Measurements from ENCODE around the gene CC2D2B. TPM values are rescaled to one million over a fixed set of nuclear protein-coding genes. Genes with fewer than 3 reads are reported as not detected.

The CC2D2B gene
- polyA plus RNA-seq, 3 donors = 0.08 to 1.8 TPM; not detected in 1

GRCh38 chr10:96041146-96041545, 133.4 kb downstream of the CC2D2B start:
- no peak overlapping the region for H3K27ac Mint-ChIP-seq
- H3K79me2 ChIP-seq (ENCODE audit: insufficient read depth, low read length) = peaks cover 28% of the 10 kb centered on the region
- no peak overlapping the region for H3K9ac ChIP-seq (ENCODE audit: insufficient read depth, low read length, poor library complexity, severe bottlenecking)
- H3K4me2 ChIP-seq (replicated peaks; ENCODE audit: extremely low read depth, low read length, poor library complexity, severe bottlenecking) = no peak overlapping the region
- TF ChIP-seq CTCF (IDR thresholded peaks at IDR 0.05) = no peak
- H3K9me3 ChIP-seq (replicated peaks in 1 of 2; ENCODE audit: control insufficient read depth in 1 of 2, insufficient read depth in 1 of 2, low read length in 2 of 2) = no peaks in the 10 kb centered on the region
- H4K20me1 ChIP-seq (ENCODE audit: insufficient read depth, low read length) = peaks cover 12% of the 10 kb centered on the region
- H2AFZ ChIP-seq (ENCODE audit: insufficient read depth, low read depth, low read length, poor library complexity, severe bottlenecking) = no peak overlapping the region
- no peak overlapping the region for H3K4me3 Mint-ChIP-seq
- no peaks in the 10 kb centered on the region for H3K27me3 ChIP-seq (ENCODE audit: control insufficient read depth in 2 of 2, insufficient read depth in 2 of 2, low read length in 2 of 2)
- H3K9me3 Mint-ChIP-seq = peaks cover 0 to 2% (median 0%) of the 10 kb centered on the region in 7 donors
- WGBS (ENCODE audit: insufficient coverage) = 94% methylated on average over 9 of the region's 11 CpGs
- H3K4me1 ChIP-seq (ENCODE audit: control insufficient read depth in 1 of 2, insufficient read depth in 2 of 2, low read length in 2 of 2) = peaks cover 26 to 37% of the 10 kb centered on the region in 2 donors
- peaks cover 8 to 11% of the 10 kb centered on the region in 2 donors for H3K36me3 Mint-ChIP-seq
- H3K36me3 ChIP-seq (replicated peaks in 1 of 2; ENCODE audit: control insufficient read depth in 1 of 2, insufficient read depth in 2 of 2, low read length in 2 of 2) = peaks cover 0 to 5% of the 10 kb centered on the region in 2 donors
- H3K27me3 Mint-ChIP-seq (ENCODE audit: low read depth in 3 of 3) = peaks cover 3 to 7% (median 5%) of the 10 kb centered on the region in 3 donors
- intact Hi-C loops (cut with micrococcal nuclease) = loop anchor here in 1 of 2 donors (5.0 to 10.0 kb wide), 2 partner anchors 46 to 346 kb away; partner anchors contain the start of gene TCTN3
- DNase-seq = no peak
- H3K4me1 Mint-ChIP-seq = peaks cover 26% of the 10 kb centered on the region
- H3K4me3 ChIP-seq (replicated peaks in 1 of 3; ENCODE audit: low read depth in 2 of 3, low read length in 3 of 3) = no peak overlapping the region
- no peak overlapping the region for H3K27ac ChIP-seq (ENCODE audit: low read depth in 1 of 2, low read length in 2 of 2)

- Mint-ChIP-seq H3K4me3 (peak within 1 kb of the TSS; percentile 95), H3K36me3 (peaks cover 24 to 27% of the 10 kb centered on the region in 2 donors), H3K4me1 (peaks cover 41% of the 10 kb centered on the region), H3K27ac (peak within 1 kb of the TSS; percentile 91 to 97 (median 96)), H3K27me3 (ENCODE audit: low read depth in 3 of 3) (peaks cover 0 to 4% (median 1%) of the 10 kb centered on the region in 3 donors), H3K9me3 (no peaks in the 10 kb centered on the region)
- H3K4me1 ChIP-seq (ENCODE audit: control insufficient read depth in 1 of 2, insufficient read depth in 2 of 2, low read length in 2 of 2) = peaks cover 26 to 42% of the 10 kb centered on the region in 2 donors
- no peaks in the 10 kb centered on the region for H3K27me3 ChIP-seq (ENCODE audit: control insufficient read depth in 2 of 2, insufficient read depth in 2 of 2, low read length in 2 of 2)
- peak within 1 kb of the TSS; percentile 90 to 96 for H3K27ac ChIP-seq (ENCODE audit: low read depth in 1 of 2, low read length in 2 of 2)
- WGBS (ENCODE audit: insufficient coverage) = 3% methylated on average over 92 of the region's 92 CpGs
- peak within 1 kb of the TSS; percentile 97 for H3K9ac ChIP-seq (ENCODE audit: insufficient read depth, low read length, poor library complexity, severe bottlenecking)
- H3K36me3 ChIP-seq (replicated peaks in 1 of 2; ENCODE audit: control insufficient read depth in 1 of 2, insufficient read depth in 2 of 2, low read length in 2 of 2) = peaks cover 13 to 26% of the 10 kb centered on the region in 2 donors
- H3K4me3 ChIP-seq (replicated peaks in 1 of 3; ENCODE audit: low read depth in 2 of 3, low read length in 3 of 3) = peak within 1 kb of the TSS; percentile 56 to 91 (median 77)
- no peaks in the 10 kb centered on the region for H3K9me3 ChIP-seq (replicated peaks in 1 of 2; ENCODE audit: control insufficient read depth in 1 of 2, insufficient read depth in 1 of 2, low read length in 2 of 2)
- DNase-seq = peak; percentile 72 to 83 (median 82)
- H4K20me1 ChIP-seq (ENCODE audit: insufficient read depth, low read length) = peaks cover 32% of the 10 kb centered on the region
- TF ChIP-seq CTCF (IDR thresholded peaks at IDR 0.05) = no peak
- intact Hi-C loops (cut with micrococcal nuclease) = loop anchor here in 1 of 2 donors (5.0 to 10.0 kb wide), 2 partner anchors 44 to 348 kb away; partner anchors contain the start of gene TCTN3
- H2AFZ ChIP-seq (ENCODE audit: insufficient read depth, low read depth, low read length, poor library complexity, severe bottlenecking) = peak within 1 kb of the TSS; percentile 91
- H3K4me2 ChIP-seq (replicated peaks; ENCODE audit: extremely low read depth, low read length, poor library complexity, severe bottlenecking) = peak within 1 kb of the TSS; percentile 82
- H3K79me2 ChIP-seq (ENCODE audit: insufficient read depth, low read length) = peaks cover 48% of the 10 kb centered on the region
These were observed 135.5 kb downstream of the CC2D2B start, which contains the start of gene CCNJ for GRCh38 chr10:96043033-96043892. Gene CCNJ (plus strand): TSS chr10:96043583. CDS start chr10:96044394, 811 bp downstream.
